Stimulated activated CD8-positive, alpha-beta memory T cell treated with anti-CD3 and anti-CD28 coated beads, Interleukin-2, amount 100 ng/mL, for 1 hour (primary cell): Measurements from ENCODE around the gene FUT7.

Source experiments
- DNase-seq, 2 donors: peaks; one replicate each; pipeline ENCODE4 v3.0.0-alpha.2; 2020; ENCODE audit warnings: low read depth in 2 of 2

The FUT7 gene

GRCh38 chr9:137031904-137032640 lies at the start of gene FUT7:
TSS of gene FUT7 (minus strand) at chr9:137032088. CDS start at chr9:137031991, 97 bp downstream.
- no peak for DNase-seq

GRCh38 chr9:137080260-137081122 lies 48.6 kb upstream of the FUT7 start:
- DNase-seq = no peak

GRCh38 chr9:137079401-137079787 lies 47.5 kb upstream of the FUT7 start:
- no peak for DNase-seq

GRCh38 chr9:137078701-137079400 lies 47.0 kb upstream of the FUT7 start:
- no peak for DNase-seq

GRCh38 chr9:137077758-137078693 lies 46.1 kb upstream of the FUT7 start:
- DNase-seq = peak in 1 of 2 donors; percentile 26

- peak in 1 of 2 donors; percentile 37 for DNase-seq
Observed at GRCh38 chr9:137077010-137077747, 45.3 kb upstream of the FUT7 start, which contains the start of gene UAP1L1. TSS of gene UAP1L1 (plus strand) at chr9:137077517. CDS start at chr9:137077533, 16 bp downstream.

- no peak for DNase-seq
Observed at GRCh38 chr9:137076636-137077009, 44.7 kb upstream of the FUT7 start.

GRCh38 chr9:137075275-137075775 lies 43.4 kb upstream of the FUT7 start:
- no peak for DNase-seq

GRCh38 chr9:137074657-137075274 lies 42.9 kb upstream of the FUT7 start:
- no peak for DNase-seq

GRCh38 chr9:137073992-137074399 lies 42.1 kb upstream of the FUT7 start:
- DNase-seq = no peak

- no peak for DNase-seq
Observed at GRCh38 chr9:137071282-137071681, 39.4 kb upstream of the FUT7 start.

- no peak for DNase-seq
Observed at GRCh38 chr9:137070906-137071275, 39.0 kb upstream of the FUT7 start.

GRCh38 chr9:137070201-137070905 lies 38.5 kb upstream of the FUT7 start, which contains the start of gene SAPCD2:
TSS of gene SAPCD2 (minus strand) at chr9:137070557. CDS start at chr9:137070460, 97 bp downstream.
- DNase-seq = peak; percentile 67 to 69

GRCh38 chr9:137069508-137070091 lies 37.7 kb upstream of the FUT7 start:
- no peak for DNase-seq

GRCh38 chr9:137068539-137069507 lies 36.9 kb upstream of the FUT7 start:
- DNase-seq = no peak

GRCh38 chr9:137067860-137068538 lies 36.1 kb upstream of the FUT7 start:
- peak; percentile 66 to 71 for DNase-seq
